GM12892 (cell line): ENCODE results near the gene BAIAP2L2.
A peak's percentile ranks its signal among the peaks of the same experiment; 100 is the strongest.

ENCODE experiments used
- DNase-seq: peaks from one replicate; pipeline ENCODE4 v3.0.0; 2011; ENCODE audit not compliant: insufficient read length
- FAIRE-seq: peaks from 2 replicates; lab custom pipeline; 2011; peaks lifted over from hg19 to GRCh38; lab: Jason Lieb, UNC
- POLR2A ChIP-seq: IDR thresholded peaks from 2 replicates; pipeline ENCODE4 v1.6.1; 2011; ENCODE audit warnings: low read depth, low read length, control low read depth
- POLR2AphosphoS5 ChIP-seq: IDR thresholded peaks from 2 replicates; pipeline ENCODE4 v1.6.1; 2011; ENCODE audit warnings: low read depth, low read length, control low read depth
- TAF1 ChIP-seq: IDR thresholded peaks from 2 replicates; pipeline ENCODE4 v1.6.1; 2011; ENCODE audit warnings: low read depth, mild to moderate bottlenecking, control low read depth, low read length, borderline replicate concordance

The BAIAP2L2 gene

DNA sequence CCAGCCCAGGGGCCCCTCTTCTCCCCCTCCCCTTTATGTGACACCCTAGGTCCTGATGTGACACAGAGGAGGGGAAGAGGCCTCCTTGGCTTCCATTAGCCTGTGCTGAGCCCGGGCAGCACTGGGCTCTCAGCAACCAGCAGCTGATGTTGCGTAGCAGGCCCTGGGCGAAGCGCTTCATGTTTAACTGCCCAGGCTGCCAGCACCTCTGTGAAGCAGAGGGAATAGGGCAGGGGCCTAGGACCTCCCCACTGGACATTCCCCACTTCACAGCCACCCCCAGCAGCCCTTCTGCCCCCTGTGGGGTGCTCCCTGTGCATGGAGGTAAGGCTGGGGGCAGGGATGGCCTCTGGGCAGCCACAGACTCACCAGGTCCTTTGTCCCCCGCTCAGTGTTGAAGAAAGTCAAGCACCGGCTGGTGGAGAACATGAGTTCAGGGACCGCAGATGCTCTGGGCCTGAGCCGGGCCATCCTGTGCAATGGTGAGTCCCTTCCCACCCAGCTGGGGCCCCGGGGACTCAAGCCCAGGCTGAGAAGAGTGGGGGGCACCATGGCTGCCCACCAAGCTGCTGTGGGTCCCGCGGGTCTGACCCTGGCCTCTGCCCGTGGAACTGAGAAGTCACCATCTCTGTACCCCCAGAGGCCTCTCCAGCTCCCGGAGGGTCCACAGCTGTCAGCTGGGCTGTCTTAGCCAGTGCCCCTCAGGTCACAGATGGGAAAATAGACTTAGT lies 41.7 kb downstream of the BAIAP2L2 start:
- no peak for FAIRE-seq
- no peak for DNase-seq
- TF ChIP-seq TAF1 (no peak), POLR2AphosphoS5 (no peak), POLR2A (no peak)

DNA sequence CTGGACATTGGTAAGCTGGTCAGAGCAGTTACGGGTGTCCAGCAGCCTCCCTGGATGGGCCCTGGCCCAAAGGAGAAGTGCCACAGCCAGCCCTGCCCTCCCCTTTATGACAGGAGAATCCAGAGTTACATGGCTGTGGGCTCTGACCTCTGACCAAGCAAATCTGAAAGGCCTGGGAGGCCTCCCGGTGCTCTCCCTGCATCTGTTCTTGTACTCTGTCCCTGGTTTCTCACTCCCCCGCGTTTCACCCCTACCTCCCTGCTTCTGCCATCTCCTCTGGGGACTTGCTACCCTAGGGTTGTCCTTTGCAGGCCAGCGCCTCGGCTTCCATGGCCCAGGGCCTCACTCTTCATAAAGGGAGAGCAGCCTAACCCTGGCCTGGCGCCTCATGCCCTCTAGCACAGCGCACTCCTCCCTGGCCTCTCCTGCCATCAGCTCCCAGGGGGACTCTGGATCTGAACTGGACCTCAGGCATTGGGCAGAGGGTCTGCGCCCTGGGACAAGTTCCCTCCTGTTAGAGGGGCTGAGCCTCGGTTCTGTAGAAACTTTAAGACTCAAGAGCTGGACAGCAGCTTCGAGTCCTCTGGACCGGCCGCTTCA lies 42.6 kb downstream of the BAIAP2L2 start:
- no peak for TF ChIP-seq TAF1
- TF ChIP-seq POLR2AphosphoS5 = no peak
- no peak for TF ChIP-seq POLR2A
- no peak for FAIRE-seq
- DNase-seq = no peak

DNA sequence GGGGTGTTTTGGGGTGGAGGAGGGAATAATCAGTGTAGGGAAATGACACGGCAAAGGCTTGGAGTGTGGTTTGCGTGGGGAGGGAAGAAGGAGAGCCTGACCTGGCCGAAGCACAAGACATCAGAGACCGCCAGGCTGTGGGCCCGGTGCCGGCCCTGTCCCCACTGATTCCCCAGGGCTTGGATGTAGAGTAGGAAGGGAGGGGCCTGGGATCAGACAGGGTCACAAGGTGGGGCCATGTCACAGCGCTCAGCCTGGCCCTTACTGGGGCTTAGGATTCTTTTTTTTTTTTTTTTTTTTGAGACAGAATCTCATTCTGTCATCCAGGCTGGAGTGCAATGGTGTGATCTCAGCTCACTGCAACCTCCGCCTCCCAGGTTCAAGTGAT lies 43.5 kb downstream of the BAIAP2L2 start:
- no peak for DNase-seq
- no peak for TF ChIP-seq TAF1
- TF ChIP-seq POLR2A = no peak
- TF ChIP-seq POLR2AphosphoS5 = no peak
- FAIRE-seq = no peak

DNA sequence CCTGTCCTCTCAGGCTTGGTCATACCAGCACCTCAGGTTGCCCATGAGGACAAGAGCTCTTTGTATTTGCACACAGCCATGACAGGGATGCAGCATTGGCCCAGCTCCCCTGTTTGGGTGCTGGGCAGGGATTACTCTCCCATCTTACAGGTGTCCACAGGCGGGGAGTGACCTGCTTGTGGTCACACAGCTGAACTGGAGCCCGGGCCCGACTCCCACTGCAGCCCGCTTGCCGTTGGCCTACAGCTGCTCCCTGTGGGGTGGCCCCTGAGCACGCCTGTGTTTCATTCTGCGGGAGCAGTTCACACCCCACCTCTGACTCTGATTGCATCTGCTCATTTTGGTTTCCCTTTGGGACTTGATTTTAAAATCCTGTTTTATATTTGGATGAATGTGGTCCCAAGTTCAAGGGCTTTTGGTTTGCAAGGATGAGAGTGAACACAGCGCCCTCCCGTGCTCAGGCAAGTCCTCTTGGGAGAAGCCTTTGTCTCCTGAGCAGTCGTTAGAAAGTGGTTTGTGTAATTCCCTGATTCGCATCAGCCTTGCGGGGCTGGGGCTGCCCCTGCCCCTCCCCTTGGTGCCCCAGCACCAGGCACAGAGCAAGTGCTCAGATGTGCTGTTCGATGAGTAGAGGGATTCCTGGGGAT lies 44.0 kb downstream of the BAIAP2L2 start:
- no peak for DNase-seq
- FAIRE-seq = no peak
- TF ChIP-seq POLR2A = no peak
- TF ChIP-seq TAF1 = no peak
- TF ChIP-seq POLR2AphosphoS5 = no peak

DNA sequence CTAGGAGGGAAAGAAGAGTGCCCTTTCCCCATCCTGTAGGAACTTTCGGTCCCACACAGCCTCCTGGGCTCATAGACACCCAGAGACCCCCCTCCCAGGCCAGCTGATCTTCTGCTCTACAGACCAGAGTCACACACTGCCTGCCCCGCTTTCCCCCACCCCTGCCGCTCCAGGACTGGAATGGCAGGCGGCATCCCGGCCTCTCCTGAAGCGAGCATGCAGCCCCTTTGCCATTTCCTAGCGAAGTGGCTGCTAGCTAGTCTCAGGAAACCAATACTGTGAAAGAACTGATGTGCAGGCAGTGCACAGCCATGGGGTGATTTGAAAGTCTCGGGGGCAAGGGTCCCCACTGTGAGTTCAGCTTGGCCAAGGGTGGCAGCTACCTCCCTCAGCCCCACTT lies 44.9 kb downstream of the BAIAP2L2 start:
- FAIRE-seq = no peak

DNA sequence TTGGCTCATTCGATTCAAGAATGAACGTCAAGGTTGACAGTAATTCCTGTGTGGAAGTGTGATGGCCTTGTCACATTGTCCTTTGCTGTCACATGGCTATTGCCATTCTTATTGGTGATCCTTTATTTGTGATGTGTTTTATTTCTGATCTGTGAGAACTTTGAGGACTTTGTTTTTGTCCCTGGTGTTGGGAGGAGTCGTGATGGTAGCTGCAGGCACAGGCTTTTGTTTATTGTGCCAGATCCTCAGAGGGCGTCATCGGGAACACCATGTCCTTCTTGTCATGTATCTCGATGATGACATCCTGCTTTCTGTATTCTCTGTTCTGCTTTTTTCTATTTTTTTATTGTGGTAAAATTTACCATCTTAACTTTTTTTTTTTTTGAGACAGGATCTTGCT lies 47.7 kb downstream of the BAIAP2L2 start:
- FAIRE-seq (no peak), DNase-seq (no peak)
- TF ChIP-seq POLR2AphosphoS5 (no peak), TAF1 (no peak), POLR2A (no peak)

More for the DNA sequence above, 44.9 kb downstream of the BAIAP2L2 start:
- DNase-seq = no peak
- TF ChIP-seq POLR2A (no peak), POLR2AphosphoS5 (no peak), TAF1 (no peak)

DNA sequence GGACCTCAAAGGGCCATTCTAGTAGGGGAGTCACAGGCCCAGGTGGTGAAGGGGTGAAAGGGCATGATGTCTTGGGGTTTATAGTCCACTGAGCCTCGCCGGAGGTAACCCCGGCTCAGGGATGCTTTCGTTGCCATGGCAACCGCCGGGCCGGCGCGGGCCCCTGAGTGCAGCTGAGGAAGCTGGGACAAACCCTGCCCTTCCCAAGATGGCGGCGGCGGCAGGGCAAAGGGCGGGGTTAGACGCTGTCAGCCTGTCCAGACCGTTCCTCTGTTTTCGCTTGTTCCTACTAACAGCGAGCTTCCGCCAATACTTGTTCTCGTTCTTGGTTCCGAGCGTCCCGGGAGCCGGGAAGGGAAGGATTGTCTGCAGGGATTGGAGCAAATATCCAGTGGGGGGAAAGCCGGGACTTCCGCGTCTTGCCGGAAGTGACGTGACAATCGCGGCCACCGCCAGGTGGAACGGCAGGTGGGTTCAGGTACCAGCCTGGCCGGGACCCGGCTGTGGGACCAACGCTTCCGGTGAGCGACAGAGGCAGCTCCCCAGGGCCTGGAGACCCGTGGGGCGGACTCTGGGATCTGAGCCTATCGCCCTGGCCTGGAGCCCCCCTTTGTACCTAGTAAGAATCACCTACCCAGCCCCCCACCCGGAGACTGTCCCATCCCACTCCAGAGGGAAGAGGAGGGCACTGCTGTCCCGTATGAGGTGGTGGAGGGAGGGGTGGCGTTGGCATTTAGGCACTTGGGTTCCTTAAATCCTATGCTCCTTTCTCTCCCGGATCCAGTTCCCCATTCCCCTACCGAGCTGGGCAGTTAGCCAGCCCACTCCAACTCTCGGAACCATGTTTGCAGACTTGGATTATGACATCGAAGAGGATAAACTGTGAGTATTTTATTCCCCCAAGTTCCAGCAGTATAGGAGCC lies 53.3 kb downstream of the BAIAP2L2 start, which contains the start of gene PICK1:
TSS of gene PICK1 (plus strand) at position 436 of the 923 bp plus-strand sequence. CDS start at position 842, 406 bp downstream.
- DNase-seq (peak; percentile 93), FAIRE-seq (peak; percentile 96)
- TF ChIP-seq POLR2AphosphoS5 (peak; percentile 57; the same call in 1 of the 2 replicates), TAF1 (0 out of 2 replicates have a peak, but pooled peaks have one; percentile 49), POLR2A (peak; percentile 72; the same call in 1 of the 2 replicates)

DNA sequence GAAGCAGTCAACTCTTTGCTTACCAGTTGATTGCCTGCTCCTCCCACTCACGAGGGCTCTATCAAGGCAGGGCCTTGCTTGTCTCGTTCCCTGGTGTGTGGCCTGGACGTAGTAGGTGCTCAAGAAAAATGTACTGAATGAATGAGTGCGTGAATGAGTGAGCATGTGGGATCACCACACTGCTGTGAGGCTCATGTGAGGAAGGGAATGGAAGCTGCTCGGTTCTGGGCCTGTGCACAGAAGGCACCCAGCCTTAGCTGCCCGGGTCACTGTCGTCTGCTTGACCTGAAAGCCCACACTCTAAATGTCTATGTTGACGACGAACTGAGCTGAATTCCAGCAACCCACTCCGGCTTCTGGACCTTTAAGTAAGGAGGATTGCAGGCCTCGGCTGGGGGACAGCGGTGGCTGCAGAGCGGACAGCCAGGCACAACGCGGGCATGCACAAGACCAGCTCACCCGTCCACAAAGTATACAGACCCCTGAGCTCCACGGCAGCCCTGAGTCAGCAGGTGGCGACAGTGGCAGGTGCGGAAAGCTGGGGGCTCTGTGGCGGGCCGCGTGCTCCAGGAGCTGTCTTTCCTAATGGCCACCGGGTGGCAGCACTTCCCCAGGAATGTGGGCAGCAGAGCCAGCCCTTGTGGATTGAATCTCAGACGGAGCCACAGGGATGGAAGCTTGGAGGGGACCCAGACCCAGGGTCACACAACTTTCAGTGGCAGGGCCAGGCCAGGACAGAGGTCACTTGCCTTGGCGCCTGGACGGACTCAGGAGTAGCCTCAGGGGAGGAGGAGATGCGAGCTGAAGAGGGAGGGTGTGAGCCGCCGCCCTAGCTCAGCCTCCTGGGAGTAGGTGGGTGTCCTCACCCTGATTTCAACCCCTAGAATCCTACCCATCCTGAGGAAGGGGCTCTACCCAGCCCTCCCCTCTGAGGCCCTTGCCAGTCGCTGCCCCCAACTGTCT lies 58.3 kb downstream of the BAIAP2L2 start:
- peak; percentile 96 for FAIRE-seq

DNA sequence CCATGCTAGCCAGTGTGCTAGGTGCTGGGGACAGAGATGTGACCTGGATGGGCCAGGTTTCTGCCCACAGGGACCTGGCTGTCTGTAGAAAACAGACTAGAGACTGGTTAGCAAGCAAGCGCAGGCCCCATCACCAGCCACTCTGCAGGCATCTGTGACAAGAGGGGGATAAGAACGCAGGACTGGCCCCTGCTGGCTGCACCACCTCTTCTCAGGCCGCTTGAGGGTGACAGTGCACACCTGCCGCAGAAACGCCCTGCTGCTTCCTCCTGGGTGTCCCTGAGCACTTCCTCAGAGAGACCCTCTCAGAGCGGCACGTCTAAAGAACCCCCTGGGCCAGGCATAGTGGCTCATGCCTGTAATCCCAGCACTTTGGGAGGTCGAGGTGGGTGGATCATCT lies 59.2 kb downstream of the BAIAP2L2 start:
- no peak for TF ChIP-seq TAF1
- TF ChIP-seq POLR2AphosphoS5 = no peak
- TF ChIP-seq POLR2A = no peak
- DNase-seq (no peak), FAIRE-seq (no peak)

More for the DNA sequence above, 58.3 kb downstream of the BAIAP2L2 start:
- no peak for TF ChIP-seq POLR2AphosphoS5
- no peak for TF ChIP-seq TAF1
- no peak for TF ChIP-seq POLR2A
- peak; percentile 93 for DNase-seq
